ENCODE measurements around the gene HNRNPF.
A peak's percentile ranks its signal among the peaks of the same experiment; 100 is the strongest.

The HNRNPF gene

GRCh38 chr10:43376046-43376635 lies 32.8 kb downstream of the HNRNPF start:
- no peak for DNase-seq

GRCh38 chr10:43375401-43376020 lies 33.5 kb downstream of the HNRNPF start:
- DNase-seq, result no peak

- DNase-seq, result no peak
Measured at GRCh38 chr10:43374194-43374593, 34.8 kb downstream of the HNRNPF start.

GRCh38 chr10:43373461-43373860 lies 35.5 kb downstream of the HNRNPF start:
- no peak for DNase-seq

- no peak for DNase-seq
Measured at GRCh38 chr10:43372765-43373361, 36.1 kb downstream of the HNRNPF start.

GRCh38 chr10:43371418-43371817 lies 37.6 kb downstream of the HNRNPF start, which contains the start of gene FXYD4:
FXYD4 (plus strand) TSS chr10:43371636; CDS start chr10:43373747, 2,111 bp downstream.
- no peak for DNase-seq

GRCh38 chr10:43370671-43371215 lies 38.2 kb downstream of the HNRNPF start:
- DNase-seq, result no peak

- DNase-seq, result no peak
Measured at GRCh38 chr10:43369921-43370320, 39.1 kb downstream of the HNRNPF start.

GRCh38 chr10:43365001-43365400 lies 44.0 kb downstream of the HNRNPF start:
- no peak for DNase-seq

- DNase-seq, result peak; percentile 83
Measured at GRCh38 chr10:43362191-43362839, 46.7 kb downstream of the HNRNPF start.

- DNase-seq, result no peak
Measured at GRCh38 chr10:43361547-43362190, 47.3 kb downstream of the HNRNPF start.

GRCh38 chr10:43360086-43360485 lies 48.9 kb downstream of the HNRNPF start:
- DNase-seq, result no peak

- peak; percentile 27 for DNase-seq
Measured at GRCh38 chr10:43355749-43356371, 53.1 kb downstream of the HNRNPF start.

- DNase-seq, result no peak
Measured at GRCh38 chr10:43354879-43355380, 54.1 kb downstream of the HNRNPF start.

GRCh38 chr10:43354330-43354635 lies 54.7 kb downstream of the HNRNPF start:
- DNase-seq, result no peak

GRCh38 chr10:43353495-43354329 lies 55.3 kb downstream of the HNRNPF start:
- DNase-seq, result no peak

- no peak for DNase-seq
Measured at GRCh38 chr10:43352951-43353350, 56.0 kb downstream of the HNRNPF start.

- DNase-seq, result no peak
Measured at GRCh38 chr10:43351301-43351700, 57.7 kb downstream of the HNRNPF start.

GRCh38 chr10:43350686-43351085 lies 58.3 kb downstream of the HNRNPF start:
- no peak for DNase-seq

- no peak for DNase-seq
Measured at GRCh38 chr10:43350156-43350555, 58.8 kb downstream of the HNRNPF start.

All from fibroblast of skin of back (primary cell).